ENCODE measurements around the gene NAV3.
A peak's percentile ranks its signal among the peaks of the same experiment; 100 is the strongest.

NAV3 gene

GRCh38 chr12:77837876-77838291 lies 7.2 kb downstream of the NAV3 start:
- DNase-seq (ENCODE audit: extremely low spot score, insufficient read length, low read depth) = no peak
- no peak for FAIRE-seq

DNA sequence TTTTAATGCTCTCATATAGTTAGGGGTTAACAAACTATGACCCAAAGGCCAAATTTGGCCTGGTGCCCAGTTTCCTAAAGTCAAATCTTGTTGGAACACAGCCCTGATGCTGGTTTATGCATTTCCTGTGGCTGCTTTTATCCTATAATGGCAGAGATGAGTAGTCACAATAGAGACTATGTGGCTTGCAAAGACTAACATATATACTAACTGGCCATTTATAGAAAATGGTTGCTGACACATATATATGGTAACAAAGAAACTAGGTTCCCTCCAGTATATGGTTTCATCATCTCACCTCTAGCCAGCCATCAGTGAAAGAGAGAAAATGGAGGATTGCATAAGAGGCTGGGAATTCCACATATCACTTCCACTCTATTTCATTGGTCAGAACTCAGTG lies 10.8 kb downstream of the NAV3 start:
- no peak for DNase-seq (ENCODE audit: extremely low spot score, insufficient read length, low read depth)
- FAIRE-seq = no peak

- FAIRE-seq (no peak), DNase-seq (ENCODE audit: extremely low spot score, insufficient read length, low read depth) (no peak)
These were observed 11.7 kb downstream of the NAV3 start for GRCh38 chr12:77842430-77842829.

DNA sequence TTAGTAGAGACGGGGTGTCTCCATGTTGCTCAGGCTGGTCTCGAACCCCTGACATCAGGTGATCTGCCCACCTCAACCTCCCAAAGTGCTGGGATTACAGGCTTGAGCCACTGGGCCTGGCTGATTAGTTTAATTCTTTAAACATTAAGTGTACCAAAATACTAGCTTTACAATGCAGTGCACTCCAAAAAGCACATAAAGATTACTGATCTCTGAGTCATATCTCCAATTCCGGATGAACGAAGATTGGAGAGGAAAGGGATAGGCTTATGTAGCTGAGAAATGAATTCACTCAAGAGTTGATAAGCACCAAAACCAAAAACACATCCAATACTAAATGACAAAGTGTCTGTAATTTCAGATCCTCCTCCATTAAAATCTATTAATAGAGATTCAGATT lies 15.1 kb downstream of the NAV3 start:
- DNase-seq (ENCODE audit: extremely low spot score, insufficient read length, low read depth) (no peak), FAIRE-seq (no peak)

- DNase-seq (ENCODE audit: extremely low spot score, insufficient read length, low read depth) = peak; percentile 28
- FAIRE-seq = peak; percentile 95
These were observed 16.4 kb downstream of the NAV3 start for GRCh38 chr12:77847060-77847541.

DNA sequence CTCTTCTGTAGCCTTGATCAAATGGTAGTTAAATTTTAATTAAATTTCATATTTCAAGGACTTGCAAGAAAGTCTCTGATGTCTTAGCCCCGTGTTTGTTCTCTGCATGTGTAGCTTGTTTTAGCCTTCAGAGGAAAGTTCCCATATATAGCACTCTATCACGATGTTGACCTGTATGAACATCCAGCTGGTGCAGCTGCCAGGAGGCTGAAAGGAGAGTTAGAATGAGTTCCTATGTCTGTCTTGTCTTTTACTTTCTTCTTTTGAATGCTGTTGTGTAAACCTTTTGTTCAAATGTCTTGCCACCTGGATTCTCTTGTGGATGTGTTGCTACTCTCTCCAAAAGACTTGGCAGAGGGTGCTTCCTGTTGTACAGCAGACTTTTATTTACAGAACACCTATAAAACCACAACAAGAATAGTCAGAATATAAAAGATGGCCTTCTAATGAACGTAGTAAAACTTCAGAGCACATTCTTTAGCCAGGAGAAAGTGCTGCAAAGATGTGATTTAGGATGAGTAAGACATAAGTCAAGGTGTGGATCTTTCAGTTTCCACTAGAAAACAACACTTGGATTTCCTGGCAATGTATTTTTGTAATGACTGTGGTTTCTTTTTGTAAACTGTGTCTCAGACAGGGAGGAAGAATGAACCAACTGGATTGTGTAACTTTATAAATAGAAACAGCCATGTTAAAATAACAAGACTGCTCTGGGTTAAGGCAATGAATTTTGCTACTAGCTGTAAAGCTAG lies 17.2 kb downstream of the NAV3 start:
- DNase-seq (ENCODE audit: extremely low spot score, insufficient read length, low read depth) (no peak), FAIRE-seq (peak; percentile 59)

- FAIRE-seq (no peak), DNase-seq (ENCODE audit: extremely low spot score, insufficient read length, low read depth) (no peak)
These were observed 19.4 kb downstream of the NAV3 start for GRCh38 chr12:77850129-77850528.

GRCh38 chr12:77850698-77851097 lies 20.0 kb downstream of the NAV3 start:
- DNase-seq (ENCODE audit: extremely low spot score, insufficient read length, low read depth) = no peak
- FAIRE-seq = no peak

DNA sequence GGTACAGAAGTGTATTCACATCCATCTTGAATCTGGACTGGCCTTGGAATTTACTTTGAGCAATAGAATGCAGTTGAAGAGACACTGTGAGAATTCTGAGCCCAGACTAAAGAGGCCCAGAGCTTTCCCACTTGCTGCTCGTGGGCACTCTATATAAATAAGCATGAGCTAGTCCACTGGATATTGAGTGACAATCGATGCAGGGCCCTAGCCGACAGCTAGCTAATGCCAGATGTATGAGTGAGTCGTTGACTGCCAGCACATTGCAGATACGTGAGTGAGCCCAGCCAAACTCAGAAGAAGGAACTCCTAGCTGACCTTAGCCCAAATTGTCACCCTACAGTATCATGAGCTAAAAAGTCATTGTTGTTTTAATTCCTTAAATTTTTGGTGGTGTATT lies 24.9 kb downstream of the NAV3 start:
- DNase-seq (ENCODE audit: extremely low spot score, insufficient read length, low read depth) (no peak), FAIRE-seq (no peak)

GRCh38 chr12:77861317-77861716 lies 30.6 kb downstream of the NAV3 start:
- DNase-seq (ENCODE audit: extremely low spot score, insufficient read length, low read depth) (no peak), FAIRE-seq (no peak)

- no peak for DNase-seq (ENCODE audit: extremely low spot score, insufficient read length, low read depth)
- no peak for FAIRE-seq
These were observed 34.5 kb downstream of the NAV3 start for GRCh38 chr12:77865178-77865577.

DNA sequence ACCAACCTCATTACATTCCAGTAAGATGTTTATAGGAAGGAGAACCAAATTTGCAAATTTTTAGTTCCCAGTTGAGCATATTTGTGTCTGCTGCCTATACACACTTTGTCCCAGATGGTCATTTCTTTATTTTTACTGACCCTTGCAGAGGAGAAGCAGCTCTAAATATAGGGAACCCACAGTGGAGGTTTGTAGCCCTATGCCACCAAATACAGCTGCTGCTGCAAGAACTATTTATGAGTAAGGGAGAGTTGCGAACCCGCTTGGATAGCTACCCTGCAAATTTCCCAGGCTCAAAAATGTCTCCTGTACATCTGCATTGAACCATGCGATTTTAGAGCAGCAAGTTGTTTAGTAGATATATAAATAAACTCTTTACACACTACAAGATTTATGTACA lies 48.2 kb downstream of the NAV3 start:
- no peak for FAIRE-seq

GRCh38 chr12:77882709-77883108 lies 52.0 kb downstream of the NAV3 start:
- FAIRE-seq (no peak), DNase-seq (ENCODE audit: extremely low spot score, insufficient read length, low read depth) (no peak)

More for the DNA sequence above, 48.2 kb downstream of the NAV3 start:
- no peak for DNase-seq (ENCODE audit: extremely low spot score, insufficient read length, low read depth)

- DNase-seq (ENCODE audit: extremely low spot score, insufficient read length, low read depth) = no peak
- no peak for FAIRE-seq
These were observed 57.9 kb downstream of the NAV3 start for GRCh38 chr12:77888611-77889010.

GRCh38 chr12:77891518-77892147 lies 60.9 kb downstream of the NAV3 start:
- DNase-seq (ENCODE audit: extremely low spot score, insufficient read length, low read depth) = no peak
- no peak for FAIRE-seq

- no peak for FAIRE-seq
These were observed 63.2 kb downstream of the NAV3 start for GRCh38 chr12:77893918-77894317.

DNA sequence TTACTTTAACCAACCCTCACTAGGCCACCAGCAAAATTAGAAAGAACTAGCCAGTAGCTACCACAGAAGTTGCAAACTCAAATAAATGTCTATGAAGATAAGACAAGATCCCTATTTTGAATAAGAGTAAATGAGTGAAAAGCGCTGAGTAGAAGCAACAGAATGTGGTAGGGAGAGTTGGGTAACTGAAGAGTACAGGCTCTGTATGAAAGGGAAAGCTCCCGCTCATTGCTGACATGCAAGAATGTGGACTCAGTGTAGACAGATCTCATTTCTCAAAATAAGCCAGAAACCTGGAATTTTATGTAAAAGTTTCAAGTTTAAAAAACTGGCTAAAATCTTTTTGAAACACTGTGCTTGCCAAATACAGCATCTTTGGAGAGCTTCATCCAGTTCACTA lies 63.9 kb downstream of the NAV3 start:
- FAIRE-seq (no peak), DNase-seq (ENCODE audit: extremely low spot score, insufficient read length, low read depth) (no peak)

More at GRCh38 chr12:77893918-77894317, 63.2 kb downstream of the NAV3 start:
- DNase-seq (ENCODE audit: extremely low spot score, insufficient read length, low read depth) = no peak

GRCh38 chr12:77895699-77896098 lies 65.0 kb downstream of the NAV3 start:
- no peak for FAIRE-seq

GRCh38 chr12:77907936-77908335 lies 77.2 kb downstream of the NAV3 start:
- FAIRE-seq = no peak

More at GRCh38 chr12:77895699-77896098, 65.0 kb downstream of the NAV3 start:
- DNase-seq (ENCODE audit: extremely low spot score, insufficient read length, low read depth) = no peak

GRCh38 chr12:77914081-77914488 lies 83.4 kb downstream of the NAV3 start:
- FAIRE-seq = no peak
- no peak for DNase-seq (ENCODE audit: extremely low spot score, insufficient read length, low read depth)

More at GRCh38 chr12:77907936-77908335, 77.2 kb downstream of the NAV3 start:
- no peak for DNase-seq (ENCODE audit: extremely low spot score, insufficient read length, low read depth)

DNA sequence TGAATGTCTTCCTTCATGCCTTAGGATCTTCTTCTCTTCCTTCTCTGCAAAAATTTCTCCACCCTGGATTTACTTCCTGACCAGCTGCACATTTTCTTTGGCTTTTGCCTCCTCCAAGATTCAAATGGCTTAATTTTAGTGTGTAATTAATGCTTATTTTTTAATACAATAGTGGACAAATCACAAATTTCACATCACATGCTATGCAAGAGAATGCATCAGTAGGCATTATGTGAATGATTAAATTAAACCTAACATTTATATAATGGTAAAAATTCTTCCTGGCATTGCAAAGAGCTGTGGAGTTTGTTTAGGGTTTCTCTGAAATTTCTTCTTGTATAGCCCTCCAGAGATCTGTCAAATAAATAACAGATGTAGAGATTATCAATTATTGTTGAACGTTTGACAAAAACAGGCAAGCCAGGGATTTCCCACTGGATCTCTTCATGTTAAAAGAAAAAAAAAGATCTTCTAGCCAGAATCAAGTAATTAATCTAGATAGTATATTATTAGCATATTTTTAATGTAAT lies 84.4 kb downstream of the NAV3 start:
- FAIRE-seq = no peak

More for the DNA sequence above, 84.4 kb downstream of the NAV3 start:
- DNase-seq (ENCODE audit: extremely low spot score, insufficient read length, low read depth) = no peak

All from GM18507 (cell line).